ENCODE measurements around the gene NGF.

DNA sequence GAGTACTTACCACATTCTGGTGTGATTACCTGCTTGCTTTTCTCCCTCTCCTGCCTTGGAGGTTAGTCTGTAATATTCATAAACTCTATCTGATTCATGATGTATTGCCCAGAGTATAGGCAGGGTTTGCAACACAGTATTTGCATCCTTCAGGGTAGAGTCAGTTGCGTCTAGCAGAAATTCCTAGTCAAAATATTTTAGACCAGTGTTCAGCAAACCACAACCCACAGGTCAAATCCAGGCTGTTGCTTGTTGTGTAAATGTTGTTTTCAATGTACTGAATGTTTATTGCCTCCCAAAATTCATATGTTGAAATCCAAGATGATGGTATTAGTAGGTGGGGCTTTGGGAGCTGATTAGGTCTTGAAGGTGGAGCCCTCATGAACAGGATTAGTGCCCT, 82.9 kb downstream of the NGF start:
- TF ChIP-seq EZH2 (IDR thresholded peaks at IDR 0.05; ENCODE audit: borderline replicate concordance, low read depth, low read length), result no peak
- TF ChIP-seq POLR2A (conservative IDR thresholded peaks at IDR 0.05), result no peak
- no peak for TF ChIP-seq KHSRP (IDR thresholded peaks at IDR 0.05)
- TF ChIP-seq XRCC4 (IDR thresholded peaks at IDR 0.05; ENCODE audit: extremely low read depth, insufficient read depth, insufficient read length), result no peak
- no peak for TF ChIP-seq RUNX1 (IDR thresholded peaks at IDR 0.05; ENCODE audit: low read depth)
- TF ChIP-seq, protein P1, sequence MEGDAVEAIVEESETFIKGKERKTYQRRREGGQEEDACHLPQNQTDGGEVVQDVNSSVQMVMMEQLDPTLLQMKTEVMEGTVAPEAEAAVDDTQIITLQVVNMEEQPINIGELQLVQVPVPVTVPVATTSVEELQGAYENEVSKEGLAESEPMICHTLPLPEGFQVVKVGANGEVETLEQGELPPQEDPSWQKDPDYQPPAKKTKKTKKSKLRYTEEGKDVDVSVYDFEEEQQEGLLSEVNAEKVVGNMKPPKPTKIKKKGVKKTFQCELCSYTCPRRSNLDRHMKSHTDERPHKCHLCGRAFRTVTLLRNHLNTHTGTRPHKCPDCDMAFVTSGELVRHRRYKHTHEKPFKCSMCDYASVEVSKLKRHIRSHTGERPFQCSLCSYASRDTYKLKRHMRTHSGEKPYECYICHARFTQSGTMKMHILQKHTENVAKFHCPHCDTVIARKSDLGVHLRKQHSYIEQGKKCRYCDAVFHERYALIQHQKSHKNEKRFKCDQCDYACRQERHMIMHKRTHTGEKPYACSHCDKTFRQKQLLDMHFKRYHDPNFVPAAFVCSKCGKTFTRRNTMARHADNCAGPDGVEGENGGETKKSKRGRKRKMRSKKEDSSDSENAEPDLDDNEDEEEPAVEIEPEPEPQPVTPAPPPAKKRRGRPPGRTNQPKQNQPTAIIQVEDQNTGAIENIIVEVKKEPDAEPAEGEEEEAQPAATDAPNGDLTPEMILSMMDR (IDR thresholded peaks at IDR 0.05 in 2 of 3, conservative IDR thresholded peaks at IDR 0.05 in 1 of 3; ENCODE audit: insufficient read depth in 2 of 3, low read depth in 1 of 3, low read length in 3 of 3), result no peak
- no peak for TF ChIP-seq ATF3 (IDR thresholded peaks at IDR 0.05)
- no peak for TF ChIP-seq ATF3 (CRISPR knock-in tag; conservative IDR thresholded peaks at IDR 0.05)
- no peak for TF ChIP-seq MEF2D (tag; conservative IDR thresholded peaks at IDR 0.05; ENCODE audit: low read depth)
- no peak for TF ChIP-seq POLR2AphosphoS5 (IDR thresholded peaks at IDR 0.05; ENCODE audit: control insufficient read depth, insufficient read depth, low read depth, low read length)
- no peak for TF ChIP-seq BHLHE40 (IDR thresholded peaks at IDR 0.05; ENCODE audit: low read length)
- TF ChIP-seq HMGXB4 (CRISPR knock-in tag; IDR thresholded peaks at IDR 0.05), result no peak
- no peak for TF ChIP-seq HMG20B (CRISPR knock-in tag; IDR thresholded peaks at IDR 0.05)
- no peak for TF ChIP-seq RAD21 (CRISPR knock-in tag; conservative IDR thresholded peaks at IDR 0.05 in 1 of 2, IDR thresholded peaks at IDR 0.05 in 1 of 2)
